Lower lobe of right lung (tissue), 2 donors: ENCODE data around the gene CTNND2. TPM values are rescaled to one million over a fixed set of nuclear protein-coding genes. Genes with fewer than 3 reads are reported as not detected.

Experiments used
- ATAC-seq, 2 donors: fragments of 200-7000 bp; cut with Tn5 transposase; one replicate each; pipeline ENCODE4 v1.9.1; 2020 to 2022; ENCODE audit warnings: mild to moderate bottlenecking in 2 of 2, moderate library complexity in 2 of 2
- DNase-seq: peaks from one replicate; pipeline ENCODE4 v3.0.0-alpha.2; 2020
- H3K27ac ChIP-seq: fragments of 200-600 bp; one replicate; pipeline ENCODE4 v1.8.0; 2022
- H3K27me3 ChIP-seq: fragments of 200-600 bp; one replicate; pipeline ENCODE4 v1.8.0; 2022; ENCODE audit warnings: low read depth
- H3K36me3 ChIP-seq: fragments of 200-600 bp; one replicate; pipeline ENCODE4 v1.8.0; 2022; ENCODE audit warnings: mild to moderate bottlenecking
- H3K4me1 ChIP-seq: fragments of 200-600 bp; one replicate; pipeline ENCODE4 v1.8.0; 2022
- H3K4me3 ChIP-seq: fragments of 200-600 bp; one replicate; pipeline ENCODE4 v1.8.0; 2022; ENCODE audit warnings: mild to moderate bottlenecking
- H3K9me3 ChIP-seq: fragments of 200-600 bp; one replicate; pipeline ENCODE4 v1.8.0; 2022
- intact Hi-C: fragments of 100-400 bp; cut with DNase I; formaldehyde crosslinking; loops from one replicate; pipeline ENCODE4 v1.11.0; 2022
- total RNA-seq: library from RNA; stranded (reverse); fragmentation: NEBNext Ultra II Directional; extraction: Animal tissue kit (Norgen Biotek cat#: 25700); gene quantifications from one replicate; pipeline ENCODE4 v1.2.1, GENCODE V29; 2021
- TF ChIP-seq, protein P1 (sequence below): fragments of 200-600 bp; IDR thresholded peaks from one replicate; pipeline ENCODE4 v1.8.0; 2022; ENCODE audit warnings: antibody characterized with exemption, mild to moderate bottlenecking
- donor health status: DM: no; HTN: yes; CAD: no; lungs with severe emphysema.

CTNND2 gene
- total RNA-seq, 1 donor from 2014 or later, result 6.0 TPM

DNA sequence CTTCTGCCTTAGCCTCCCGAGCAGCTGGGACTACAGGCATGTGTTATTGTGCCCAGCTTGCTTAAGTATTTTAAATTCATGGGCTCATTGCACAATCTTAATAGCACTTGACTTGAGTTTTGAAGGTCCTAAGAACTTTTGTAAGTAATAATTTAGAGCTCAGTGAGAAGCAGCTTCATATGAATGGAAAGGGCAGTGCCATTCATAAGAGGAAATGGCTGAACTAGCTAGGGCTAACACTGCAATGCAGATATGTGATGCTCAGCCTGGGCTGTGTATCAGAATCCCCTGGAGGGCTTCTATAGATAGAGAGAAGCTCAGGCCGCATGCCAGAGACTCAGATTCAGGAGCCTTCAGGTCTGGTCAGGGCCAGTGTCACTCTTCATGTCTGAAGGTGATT, 847.7 kb downstream of the CTNND2 start:
- TF ChIP-seq, protein P1, sequence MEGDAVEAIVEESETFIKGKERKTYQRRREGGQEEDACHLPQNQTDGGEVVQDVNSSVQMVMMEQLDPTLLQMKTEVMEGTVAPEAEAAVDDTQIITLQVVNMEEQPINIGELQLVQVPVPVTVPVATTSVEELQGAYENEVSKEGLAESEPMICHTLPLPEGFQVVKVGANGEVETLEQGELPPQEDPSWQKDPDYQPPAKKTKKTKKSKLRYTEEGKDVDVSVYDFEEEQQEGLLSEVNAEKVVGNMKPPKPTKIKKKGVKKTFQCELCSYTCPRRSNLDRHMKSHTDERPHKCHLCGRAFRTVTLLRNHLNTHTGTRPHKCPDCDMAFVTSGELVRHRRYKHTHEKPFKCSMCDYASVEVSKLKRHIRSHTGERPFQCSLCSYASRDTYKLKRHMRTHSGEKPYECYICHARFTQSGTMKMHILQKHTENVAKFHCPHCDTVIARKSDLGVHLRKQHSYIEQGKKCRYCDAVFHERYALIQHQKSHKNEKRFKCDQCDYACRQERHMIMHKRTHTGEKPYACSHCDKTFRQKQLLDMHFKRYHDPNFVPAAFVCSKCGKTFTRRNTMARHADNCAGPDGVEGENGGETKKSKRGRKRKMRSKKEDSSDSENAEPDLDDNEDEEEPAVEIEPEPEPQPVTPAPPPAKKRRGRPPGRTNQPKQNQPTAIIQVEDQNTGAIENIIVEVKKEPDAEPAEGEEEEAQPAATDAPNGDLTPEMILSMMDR, result no peak
- ATAC-seq (peak in 1 of 2 donors; percentile 29), DNase-seq (no peak)
- Histone ChIP-seq H3K4me3 (no peak overlapping the region), H3K9me3 (no peaks in the 10 kb centered on the region), H3K36me3 (no peaks in the 10 kb centered on the region), H3K4me1 (no peaks in the 10 kb centered on the region), H3K27ac (no peak overlapping the region), H3K27me3 (peaks cover 3% of the 10 kb centered on the region)
- intact Hi-C loops, result no loop called here

DNA sequence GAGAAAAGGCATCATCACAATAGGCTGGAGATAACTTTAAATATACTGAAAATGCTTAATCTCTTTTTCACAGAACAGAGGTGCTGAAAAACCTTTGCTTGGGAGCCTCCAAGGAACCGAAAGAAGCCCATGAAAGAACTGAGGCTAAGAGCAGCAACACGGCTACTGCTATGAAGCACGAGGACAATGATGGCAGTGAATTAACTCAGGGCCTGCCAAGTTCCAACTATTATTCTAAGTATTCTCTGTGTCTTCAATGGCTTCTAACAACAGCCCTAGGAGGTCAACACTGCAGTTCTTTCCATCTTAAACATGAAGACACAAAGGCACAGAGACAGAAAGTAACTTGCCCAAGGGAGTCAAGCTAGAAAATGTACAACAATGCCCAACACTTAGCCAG, 850.2 kb downstream of the CTNND2 start:
- H3K27ac ChIP-seq, result no peak overlapping the region
- DNase-seq, result no peak
- H3K9me3 ChIP-seq, result no peaks in the 10 kb centered on the region
- no peak for ATAC-seq
- H3K4me1 ChIP-seq, result no peaks in the 10 kb centered on the region
- H3K27me3 ChIP-seq, result no peaks in the 10 kb centered on the region
- TF ChIP-seq, protein P1, result no peak
- intact Hi-C loops, result no loop called here
- H3K4me3 ChIP-seq, result no peak overlapping the region
- H3K36me3 ChIP-seq, result no peaks in the 10 kb centered on the region

DNA sequence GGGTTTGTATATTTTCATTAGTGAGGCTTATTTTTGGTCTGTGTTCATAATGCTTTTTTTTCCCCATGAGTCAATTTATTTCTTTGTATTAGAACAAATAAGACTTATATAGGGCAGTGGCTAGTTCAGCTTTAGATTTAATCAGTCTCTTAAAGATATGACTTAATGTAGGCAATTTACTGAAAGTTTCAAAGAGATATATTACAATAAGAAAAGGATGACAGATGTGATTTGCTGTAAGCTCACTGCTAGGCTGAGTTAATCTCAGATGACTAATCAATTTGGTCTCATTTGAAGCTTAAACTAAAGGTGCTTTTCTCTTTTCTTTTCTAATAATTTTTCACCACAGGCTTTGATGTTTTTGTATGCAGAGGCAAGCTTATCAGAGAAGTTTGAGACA, 851.4 kb downstream of the CTNND2 start:
- TF ChIP-seq, protein P1, result no peak
- Histone ChIP-seq H3K4me3 (no peak overlapping the region), H3K4me1 (no peaks in the 10 kb centered on the region), H3K9me3 (no peaks in the 10 kb centered on the region), H3K36me3 (no peaks in the 10 kb centered on the region), H3K27ac (no peak overlapping the region), H3K27me3 (no peaks in the 10 kb centered on the region)
- DNase-seq (no peak), ATAC-seq (no peak)
- intact Hi-C loops, result no loop called here

DNA sequence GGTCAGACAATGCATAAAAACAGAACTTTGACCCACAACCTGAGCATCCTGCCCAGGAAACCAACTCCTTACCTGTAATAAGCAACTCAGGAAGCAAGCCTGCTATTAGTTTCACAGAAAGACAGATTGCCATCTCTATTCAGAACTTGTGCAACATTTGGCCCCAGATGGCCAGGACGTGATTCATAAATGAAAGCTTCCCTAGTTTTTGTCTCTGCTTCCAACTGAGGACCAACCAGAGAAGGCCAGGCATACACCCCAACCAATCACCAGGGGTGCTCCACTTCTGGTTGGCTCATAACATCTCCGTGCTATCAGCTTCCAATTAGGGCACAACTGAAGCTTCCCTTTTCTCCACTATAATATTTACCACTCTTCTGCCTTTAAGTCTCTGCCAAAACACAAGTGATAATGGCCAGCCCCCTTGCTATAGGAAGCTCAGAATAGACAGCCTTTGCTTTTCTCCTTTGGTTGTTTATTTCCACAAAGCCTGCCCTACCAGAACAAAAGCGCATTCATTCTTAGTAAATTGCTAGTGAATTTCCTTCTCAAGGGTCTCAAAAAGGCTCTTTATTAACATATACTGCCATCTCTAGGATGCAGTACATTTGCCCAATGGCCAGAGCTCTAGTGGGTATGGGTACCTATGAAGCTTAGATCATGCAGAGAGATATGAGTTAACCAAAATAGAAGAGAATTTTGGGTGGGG, 853.5 kb downstream of the CTNND2 start:
- H3K27me3 ChIP-seq, result no peaks in the 10 kb centered on the region
- no peaks in the 10 kb centered on the region for H3K9me3 ChIP-seq
- H3K4me1 ChIP-seq, result no peaks in the 10 kb centered on the region
- intact Hi-C loops, result no loop called here
- H3K36me3 ChIP-seq, result no peaks in the 10 kb centered on the region
- DNase-seq, result no peak
- no peak for ATAC-seq
- TF ChIP-seq, protein P1, result no peak
- H3K4me3 ChIP-seq, result no peak overlapping the region
- no peak overlapping the region for H3K27ac ChIP-seq

DNA sequence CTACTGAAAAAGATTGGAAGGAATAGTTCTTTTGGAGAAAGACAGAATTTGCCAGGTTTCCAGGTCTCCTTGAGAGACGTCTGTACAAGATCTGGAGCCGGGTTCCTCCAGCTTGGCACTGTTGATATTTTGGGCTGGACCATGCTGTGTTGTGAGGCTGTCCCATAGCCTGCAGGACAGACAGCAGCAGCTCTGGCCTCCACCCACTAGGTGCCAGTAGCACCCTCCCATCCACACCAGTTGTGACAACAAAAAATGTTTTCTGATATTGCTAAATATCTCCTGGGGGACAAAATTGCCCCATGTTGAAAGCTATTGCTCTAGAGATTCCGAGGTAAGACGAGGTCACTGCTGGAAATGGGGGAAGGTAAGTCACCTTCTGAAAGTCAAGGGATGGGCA, 855.5 kb downstream of the CTNND2 start:
- H3K4me3 ChIP-seq, result no peak overlapping the region
- H3K27me3 ChIP-seq, result no peaks in the 10 kb centered on the region
- H3K27ac ChIP-seq, result no peak overlapping the region
- DNase-seq (no peak), ATAC-seq (no peak)
- no peaks in the 10 kb centered on the region for H3K36me3 ChIP-seq
- TF ChIP-seq, protein P1, result no peak
- H3K9me3 ChIP-seq, result no peaks in the 10 kb centered on the region
- intact Hi-C loops, result no loop called here
- H3K4me1 ChIP-seq, result no peaks in the 10 kb centered on the region
